HG03095 (cell line): Measurements from ENCODE around the gene RASA3.

ENCODE experiments used
- ATAC-seq: cut with Tn5 transposase; IDR thresholded peaks from one replicate; pipeline ENCODE4 v1.9.1; 2021; ENCODE audit warnings: moderate library complexity; ENCODE audit not compliant: unreplicated experiment

The RASA3 gene

DNA sequence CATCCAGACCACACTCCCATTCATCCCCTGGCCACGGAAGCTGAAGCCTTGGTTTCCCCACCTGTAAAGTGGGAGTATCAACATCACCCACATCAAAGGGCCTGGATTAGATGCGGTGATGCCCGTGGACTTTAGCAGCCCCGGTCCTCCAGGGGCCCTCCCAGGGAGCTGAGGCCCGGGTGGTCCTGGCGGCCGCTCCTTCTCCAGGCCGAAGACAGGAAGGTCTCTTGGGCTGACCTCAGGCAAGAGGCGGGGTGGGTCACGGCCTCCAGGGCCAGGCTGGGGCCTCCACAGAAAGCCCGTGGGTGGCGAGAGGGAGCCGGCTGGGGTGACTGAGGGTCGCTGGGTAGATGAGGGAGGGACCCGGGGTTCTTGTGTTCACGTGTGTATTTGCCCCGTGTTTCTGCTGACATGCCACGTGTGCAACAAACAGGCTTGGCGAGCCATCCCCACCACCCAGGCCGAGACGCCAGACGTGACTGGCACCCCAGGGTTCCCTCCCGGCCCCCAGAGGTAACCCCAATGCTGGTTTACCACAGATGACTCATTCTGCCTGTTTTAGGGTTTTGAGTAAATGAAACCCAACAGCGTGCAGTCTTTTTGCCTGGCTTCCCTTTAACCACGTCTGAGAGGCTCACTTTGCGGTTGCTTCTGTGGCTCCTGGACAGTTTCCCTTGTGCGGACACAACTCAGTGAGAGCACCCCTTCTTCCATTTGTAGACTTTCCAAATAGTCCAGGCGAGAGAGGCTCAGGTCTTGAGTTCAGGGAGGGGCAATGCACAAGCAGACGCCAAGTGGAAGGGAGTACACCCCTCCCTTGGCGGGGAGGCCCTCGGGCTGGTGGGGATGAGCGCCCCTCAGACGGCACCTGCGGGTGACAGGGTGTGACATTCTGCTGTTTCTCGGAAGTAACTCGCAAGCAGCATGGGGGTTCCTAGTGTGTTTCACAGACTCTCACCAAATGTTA, 201.5 kb downstream of the RASA3 start:
- ATAC-seq: no peak

- no peak for ATAC-seq
Measured at GRCh38 chr13:113929628-113930615, 202.5 kb downstream of the RASA3 start.

DNA sequence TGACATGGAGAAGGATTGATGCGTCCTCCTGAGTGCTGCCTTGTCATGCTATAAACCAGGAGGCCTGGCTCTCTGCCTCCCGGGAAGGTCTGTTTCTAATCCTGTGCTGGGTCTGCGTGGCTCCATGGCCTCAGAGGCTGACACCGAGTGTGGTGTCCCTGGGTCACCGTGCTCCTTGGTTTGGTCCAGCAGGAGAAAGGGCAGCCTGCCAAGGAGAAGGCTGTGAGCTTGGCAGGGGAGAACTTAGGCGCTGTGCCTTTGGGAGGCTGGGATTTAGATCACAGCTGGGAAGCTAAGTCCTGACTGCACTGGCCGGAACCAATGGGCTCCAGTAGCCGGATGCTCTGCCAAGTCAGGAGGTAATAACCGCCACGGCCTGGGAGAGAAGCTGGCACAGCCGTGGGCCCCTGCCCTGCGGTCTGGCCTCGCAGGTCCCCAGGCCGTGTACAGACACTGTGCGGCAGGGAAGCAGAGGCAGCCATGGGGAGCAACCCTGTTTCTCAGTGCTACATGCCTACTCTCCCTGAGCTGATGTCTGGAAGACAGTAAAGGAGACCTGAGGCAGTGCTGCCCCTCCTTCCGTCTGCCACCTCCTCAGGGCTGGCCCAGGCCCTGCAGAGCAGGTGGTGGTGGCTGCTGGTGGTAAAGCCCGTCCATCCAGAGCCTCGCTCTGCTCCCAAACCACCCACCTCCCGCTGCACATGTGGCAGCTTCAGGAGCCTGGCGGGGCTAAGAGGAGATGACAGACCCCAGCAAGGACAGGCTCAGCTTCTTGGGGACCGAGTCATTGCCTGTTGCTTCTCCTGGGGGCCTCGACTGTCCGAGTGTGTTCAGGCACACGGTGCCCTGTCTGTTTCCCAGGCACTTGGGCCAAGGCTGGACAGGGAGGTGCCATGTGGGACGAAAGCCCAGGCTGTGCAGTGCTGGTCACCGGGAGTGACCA, 203.5 kb downstream of the RASA3 start:
- no peak for ATAC-seq
